HEK293 (cell line): ENCODE measurements around the gene BAIAP2.

Experiments used
- SETDB1 ChIP-seq: IDR thresholded peaks from one replicate; pipeline ENCODE4 v1.6.1; 2017; ENCODE audit warnings: mild to moderate bottlenecking, low read length, moderate library complexity, mixed read lengths; ENCODE audit not compliant: insufficient read length
- ZNF112 ChIP-seq: fragments of 450-650 bp; formaldehyde crosslinking; IDR thresholded peaks from 2 replicates; pipeline ENCODE4 v1.5.0; 2017; ENCODE audit warnings: missing biosample characterization, missing genetic modification characterization
- ZNF23 ChIP-seq: fragments of 450-650 bp; formaldehyde crosslinking; IDR thresholded peaks from 2 replicates; pipeline ENCODE4 v1.5.1; 2016; ENCODE audit warnings: missing biosample characterization, missing genetic modification characterization, borderline replicate concordance
- ZNF302 ChIP-seq: fragments of 450-650 bp; formaldehyde crosslinking; IDR thresholded peaks from 2 replicates; pipeline ENCODE4 v1.5.1; 2016; ENCODE audit warnings: missing biosample characterization, missing genetic modification characterization, low read depth
- ZNF768 ChIP-seq: fragments of 450-650 bp; formaldehyde crosslinking; IDR thresholded peaks from 2 replicates; pipeline ENCODE4 v1.5.1; 2018; ENCODE audit warnings: missing biosample characterization, mild to moderate bottlenecking, missing genetic modification characterization
- ZSCAN30 ChIP-seq: fragments of 450-650 bp; IDR thresholded peaks from 2 replicates; pipeline ENCODE4 v1.5.1; 2018; ENCODE audit warnings: missing biosample characterization, mild to moderate bottlenecking, missing genetic modification characterization, moderate library complexity
- TF ChIP-seq, protein P1 (sequence below): fragments of 450-650 bp; formaldehyde crosslinking; IDR thresholded peaks from 2 replicates; pipeline ENCODE4 v1.5.1; 2016; ENCODE audit warnings: missing biosample characterization, missing genetic modification characterization
- TF ChIP-seq, protein P2 (sequence below): sonication (generic); formaldehyde crosslinking; IDR thresholded peaks from 2 replicates; pipeline ENCODE4 v1.8.1; 2022; ENCODE audit warnings: mild to moderate bottlenecking, moderate library complexity, missing genetic modification reagents
- TF ChIP-seq, protein P3 (sequence below): fragments of 450-650 bp; formaldehyde crosslinking; IDR thresholded peaks from 2 replicates; pipeline ENCODE4 v1.5.1; 2016; ENCODE audit warnings: missing biosample characterization, missing genetic modification characterization
- TF ChIP-seq, protein P4 (sequence below): fragments of 450-650 bp; formaldehyde crosslinking; IDR thresholded peaks from 2 replicates; pipeline ENCODE4 v1.5.1; 2016; ENCODE audit warnings: missing biosample characterization, missing genetic modification characterization

DNA sequence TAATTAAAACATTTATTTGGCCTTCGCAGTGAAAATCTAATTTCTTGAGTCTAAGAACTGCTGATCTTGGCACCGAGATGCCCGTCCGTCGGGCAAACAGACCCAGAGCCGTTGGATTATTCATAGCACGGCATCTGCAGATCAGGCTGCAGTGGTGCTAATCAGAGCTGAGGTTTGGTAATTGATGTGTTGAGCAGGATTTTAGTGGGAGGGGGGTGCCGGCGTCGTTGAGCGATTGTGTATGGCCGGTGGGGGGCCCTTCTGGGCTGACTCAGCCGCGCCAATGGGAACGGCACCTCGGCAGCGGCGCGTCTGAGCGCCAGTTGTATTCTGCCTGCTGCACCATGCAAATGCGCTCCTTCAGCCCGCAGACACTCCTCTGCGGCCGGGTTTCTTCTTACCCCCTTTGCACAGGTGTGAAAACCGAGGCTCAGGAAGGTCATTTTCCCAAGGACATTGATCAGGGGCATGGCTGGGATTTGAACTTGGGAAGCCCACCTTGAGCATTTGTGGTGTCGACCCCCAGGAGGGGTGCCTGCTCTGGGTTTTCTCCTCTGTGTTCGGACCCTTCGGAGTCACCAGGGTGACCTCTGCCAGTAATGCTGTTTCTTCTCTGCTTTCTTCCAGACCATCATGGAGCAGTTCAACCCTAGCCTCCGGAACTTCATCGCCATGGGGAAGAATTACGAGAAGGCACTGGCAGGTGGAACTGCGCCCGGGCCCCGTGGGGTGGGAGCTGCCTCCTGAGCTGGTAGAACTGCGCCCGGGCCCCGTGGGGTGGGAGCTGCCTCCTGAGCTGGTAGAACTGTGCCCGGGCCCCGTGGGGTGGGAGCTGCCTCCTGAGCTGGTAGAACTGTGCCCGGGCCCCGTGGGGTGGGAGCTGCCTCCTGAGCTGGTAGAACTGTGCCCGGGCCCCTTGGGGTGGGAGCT lies 18.4 kb downstream of the BAIAP2 start:
- TF ChIP-seq, protein P1, sequence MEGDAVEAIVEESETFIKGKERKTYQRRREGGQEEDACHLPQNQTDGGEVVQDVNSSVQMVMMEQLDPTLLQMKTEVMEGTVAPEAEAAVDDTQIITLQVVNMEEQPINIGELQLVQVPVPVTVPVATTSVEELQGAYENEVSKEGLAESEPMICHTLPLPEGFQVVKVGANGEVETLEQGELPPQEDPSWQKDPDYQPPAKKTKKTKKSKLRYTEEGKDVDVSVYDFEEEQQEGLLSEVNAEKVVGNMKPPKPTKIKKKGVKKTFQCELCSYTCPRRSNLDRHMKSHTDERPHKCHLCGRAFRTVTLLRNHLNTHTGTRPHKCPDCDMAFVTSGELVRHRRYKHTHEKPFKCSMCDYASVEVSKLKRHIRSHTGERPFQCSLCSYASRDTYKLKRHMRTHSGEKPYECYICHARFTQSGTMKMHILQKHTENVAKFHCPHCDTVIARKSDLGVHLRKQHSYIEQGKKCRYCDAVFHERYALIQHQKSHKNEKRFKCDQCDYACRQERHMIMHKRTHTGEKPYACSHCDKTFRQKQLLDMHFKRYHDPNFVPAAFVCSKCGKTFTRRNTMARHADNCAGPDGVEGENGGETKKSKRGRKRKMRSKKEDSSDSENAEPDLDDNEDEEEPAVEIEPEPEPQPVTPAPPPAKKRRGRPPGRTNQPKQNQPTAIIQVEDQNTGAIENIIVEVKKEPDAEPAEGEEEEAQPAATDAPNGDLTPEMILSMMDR (tag by site-specific recombination) = no peak
- TF ChIP-seq, protein P2, sequence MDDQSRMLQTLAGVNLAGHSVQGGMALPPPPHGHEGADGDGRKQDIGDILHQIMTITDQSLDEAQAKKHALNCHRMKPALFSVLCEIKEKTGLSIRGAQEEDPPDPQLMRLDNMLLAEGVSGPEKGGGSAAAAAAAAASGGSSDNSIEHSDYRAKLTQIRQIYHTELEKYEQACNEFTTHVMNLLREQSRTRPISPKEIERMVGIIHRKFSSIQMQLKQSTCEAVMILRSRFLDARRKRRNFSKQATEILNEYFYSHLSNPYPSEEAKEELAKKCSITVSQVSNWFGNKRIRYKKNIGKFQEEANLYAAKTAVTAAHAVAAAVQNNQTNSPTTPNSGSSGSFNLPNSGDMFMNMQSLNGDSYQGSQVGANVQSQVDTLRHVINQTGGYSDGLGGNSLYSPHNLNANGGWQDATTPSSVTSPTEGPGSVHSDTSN (CRISPR knock-in tag) = no peak
- TF ChIP-seq, protein P3, sequence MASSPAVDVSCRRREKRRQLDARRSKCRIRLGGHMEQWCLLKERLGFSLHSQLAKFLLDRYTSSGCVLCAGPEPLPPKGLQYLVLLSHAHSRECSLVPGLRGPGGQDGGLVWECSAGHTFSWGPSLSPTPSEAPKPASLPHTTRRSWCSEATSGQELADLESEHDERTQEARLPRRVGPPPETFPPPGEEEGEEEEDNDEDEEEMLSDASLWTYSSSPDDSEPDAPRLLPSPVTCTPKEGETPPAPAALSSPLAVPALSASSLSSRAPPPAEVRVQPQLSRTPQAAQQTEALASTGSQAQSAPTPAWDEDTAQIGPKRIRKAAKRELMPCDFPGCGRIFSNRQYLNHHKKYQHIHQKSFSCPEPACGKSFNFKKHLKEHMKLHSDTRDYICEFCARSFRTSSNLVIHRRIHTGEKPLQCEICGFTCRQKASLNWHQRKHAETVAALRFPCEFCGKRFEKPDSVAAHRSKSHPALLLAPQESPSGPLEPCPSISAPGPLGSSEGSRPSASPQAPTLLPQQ (tag by site-specific recombination) = no peak
- TF ChIP-seq ZNF23 (no peak), ZNF768 (tag by site-specific recombination) (no peak), ZNF112 (tag by site-specific recombination) (no peak), ZNF302 (tag by site-specific recombination) (no peak), SETDB1 (no peak), ZSCAN30 (tag by site-specific recombination) (no peak)
- TF ChIP-seq, protein P4, sequence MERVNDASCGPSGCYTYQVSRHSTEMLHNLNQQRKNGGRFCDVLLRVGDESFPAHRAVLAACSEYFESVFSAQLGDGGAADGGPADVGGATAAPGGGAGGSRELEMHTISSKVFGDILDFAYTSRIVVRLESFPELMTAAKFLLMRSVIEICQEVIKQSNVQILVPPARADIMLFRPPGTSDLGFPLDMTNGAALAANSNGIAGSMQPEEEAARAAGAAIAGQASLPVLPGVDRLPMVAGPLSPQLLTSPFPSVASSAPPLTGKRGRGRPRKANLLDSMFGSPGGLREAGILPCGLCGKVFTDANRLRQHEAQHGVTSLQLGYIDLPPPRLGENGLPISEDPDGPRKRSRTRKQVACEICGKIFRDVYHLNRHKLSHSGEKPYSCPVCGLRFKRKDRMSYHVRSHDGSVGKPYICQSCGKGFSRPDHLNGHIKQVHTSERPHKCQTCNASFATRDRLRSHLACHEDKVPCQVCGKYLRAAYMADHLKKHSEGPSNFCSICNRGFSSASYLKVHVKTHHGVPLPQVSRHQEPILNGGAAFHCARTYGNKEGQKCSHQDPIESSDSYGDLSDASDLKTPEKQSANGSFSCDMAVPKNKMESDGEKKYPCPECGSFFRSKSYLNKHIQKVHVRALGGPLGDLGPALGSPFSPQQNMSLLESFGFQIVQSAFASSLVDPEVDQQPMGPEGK (tag by site-specific recombination) = no peak
